Common myeloid progenitor, CD34-positive (primary cell): ENCODE data around the gene CDK14.

ENCODE experiments used
- CTCF ChIA-PET: fragments of 350-600 bp; sonication (Branson Sonifier 250); formaldehyde crosslinking; loops from one replicate; lab custom pipeline; 2021; ENCODE audit warnings: antibody characterized with exemption; lab: Charles Lee
- POLR2A ChIA-PET: fragments of 350-600 bp; sonication (Branson Sonifier 250); formaldehyde crosslinking; loops from one replicate; lab custom pipeline; 2021; ENCODE audit warnings: antibody characterized with exemption; lab: Charles Lee
- DNase-seq, 3 donors: peaks; one replicate each; pipeline versions ENCODE4 v3.0.0 to v3.0.0-alpha.2; 2013
- H3K27ac ChIP-seq, 2 experiments: 1 replicate in 1 of 2; 2 replicates in 1 of 2; pipeline ENCODE4 v1.7.0; 2013; ENCODE audit warnings: inconsistent platforms in 2 of 2, low read length in 2 of 2, mild to moderate bottlenecking in 2 of 2, low read depth in 1 of 2, moderate library complexity in 1 of 2; ENCODE audit not compliant: severe bottlenecking in 2 of 2, insufficient read depth in 1 of 2, poor library complexity in 1 of 2
- H3K27me3 ChIP-seq, 5 experiments: replicated peaks in 2 of 5; 1 replicate in 3 of 5; 2 replicates in 2 of 5; pipeline versions ENCODE4 v1.6.1 to v1.7.0; 2013; ENCODE audit warnings: low read length in 4 of 5, mild to moderate bottlenecking in 2 of 5, moderate library complexity in 2 of 5, inconsistent platforms in 1 of 5; ENCODE audit not compliant: insufficient read depth in 5 of 5, control insufficient read depth in 4 of 5
- H3K36me3 ChIP-seq, 4 experiments: 1 replicate in 2 of 4; 2 replicates in 2 of 4; pipeline versions ENCODE4 v1.6.1 to v1.7.0; 2013; ENCODE audit warnings: low read length in 3 of 4, control low read depth in 1 of 4, mild to moderate bottlenecking in 1 of 4; ENCODE audit not compliant: control insufficient read depth in 4 of 4, insufficient read depth in 4 of 4
- H3K4me1 ChIP-seq, 4 experiments: 1 replicate in 3 of 4; 2 replicates in 1 of 4; pipeline versions ENCODE4 v1.6.1 to v1.7.1; 2013; ENCODE audit warnings: low read length in 3 of 4, mild to moderate bottlenecking in 3 of 4, control low read depth in 1 of 4, inconsistent platforms in 1 of 4, moderate library complexity in 1 of 4; ENCODE audit not compliant: control insufficient read depth in 4 of 4, insufficient read depth in 4 of 4; ENCODE audit errors: control extremely low read depth in 1 of 4
- H3K4me3 ChIP-seq, 7 experiments: 1 replicate in 4 of 7; 2 replicates in 3 of 7; pipeline versions ENCODE4 v1.5.1 to v1.7.0; 2013; ENCODE audit warnings: mild to moderate bottlenecking in 7 of 7, low read length in 6 of 7, moderate library complexity in 6 of 7, inconsistent platforms in 2 of 7, low read depth in 2 of 7, control low read depth in 1 of 7; ENCODE audit not compliant: insufficient read depth in 4 of 7, control insufficient read depth in 1 of 7; ENCODE audit errors: extremely low read depth in 1 of 7
- H3K9me3 ChIP-seq, 5 experiments: 1 replicate in 4 of 5; 2 replicates in 1 of 5; pipeline versions ENCODE4 v1.6.1 to v1.7.1; 2013; ENCODE audit warnings: low read length in 4 of 5, mild to moderate bottlenecking in 2 of 5, inconsistent platforms in 1 of 5, low read depth in 1 of 5, moderate library complexity in 1 of 5; ENCODE audit not compliant: control insufficient read depth in 4 of 5, insufficient read depth in 2 of 5; ENCODE audit errors: control extremely low read depth in 1 of 5
- WGBS: methylation state at CpG from one replicate; pipeline ENCODE4 v1.1.5; 2013; ENCODE audit not compliant: insufficient coverage; 5-methylcytosine and 5-hydroxymethylcytosine counted together

CDK14 gene

DNA sequence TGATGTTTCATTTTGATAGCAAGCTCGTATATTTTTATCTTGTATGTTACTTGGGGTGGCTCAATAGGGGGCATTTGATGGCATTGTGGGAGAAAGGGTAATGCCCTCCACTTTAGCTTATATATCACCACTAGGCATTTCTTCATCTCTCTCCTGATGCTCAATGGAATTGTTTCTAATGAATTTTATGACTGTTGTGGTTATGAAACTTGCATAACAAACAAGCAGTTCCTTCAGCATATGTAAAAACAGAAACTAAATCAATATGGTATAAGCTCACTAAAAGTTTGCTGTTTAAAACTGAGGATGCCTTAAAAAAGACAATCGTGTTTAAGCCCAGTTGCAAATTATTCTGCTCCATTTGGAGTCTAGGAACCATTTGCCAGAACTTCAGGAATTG is 75.5 kb downstream of the CDK14 start:
- CTCF ChIA-PET: no interaction called here

DNA sequence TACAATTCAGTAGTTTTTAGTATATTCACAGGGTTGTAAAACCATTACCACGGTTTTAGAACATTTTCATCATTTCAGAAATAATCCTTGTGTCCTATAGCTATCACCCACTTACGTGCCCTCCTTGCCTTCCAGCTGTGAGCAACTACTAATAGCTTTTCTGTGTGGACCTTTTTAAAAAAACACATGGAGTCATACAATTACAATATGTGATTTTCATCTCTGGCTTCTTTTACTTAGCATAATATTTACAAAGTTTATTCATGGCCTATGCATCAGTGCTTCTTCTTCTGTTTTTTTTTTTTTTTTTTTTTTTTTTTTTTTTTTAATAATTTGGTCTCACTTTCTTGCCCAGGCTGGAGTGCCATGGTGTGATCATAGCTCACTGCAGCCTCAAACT is 76.1 kb downstream of the CDK14 start:
- Histone ChIP-seq H3K9me3 (peaks cover 0 to 3% (median 0%) of the 10 kb centered on the region in 5 experiments), H3K36me3 (no peaks in the 10 kb centered on the region), H3K27ac (no peak overlapping the region), H3K4me1 (no peaks in the 10 kb centered on the region), H3K4me3 (no peak overlapping the region), H3K27me3 (no peaks in the 10 kb centered on the region)
- WGBS: 100% methylated on average over 1 of the region's 2 CpGs
- POLR2A ChIA-PET: no interaction called here
- no peak for DNase-seq
- CTCF ChIA-PET: no interaction called here

More for the DNA sequence above, 75.5 kb downstream of the CDK14 start:
- no peaks in the 10 kb centered on the region for H3K36me3 ChIP-seq
- no peaks in the 10 kb centered on the region for H3K4me1 ChIP-seq
- H3K9me3 ChIP-seq: peaks cover 0 to 3% (median 0%) of the 10 kb centered on the region in 5 experiments
- POLR2A ChIA-PET: no interaction called here
- no peak overlapping the region for H3K27ac ChIP-seq
- no peaks in the 10 kb centered on the region for H3K27me3 ChIP-seq
- DNase-seq: no peak
- WGBS: 89% methylated on average over 1 of the region's 2 CpGs
- no peak overlapping the region for H3K4me3 ChIP-seq

DNA sequence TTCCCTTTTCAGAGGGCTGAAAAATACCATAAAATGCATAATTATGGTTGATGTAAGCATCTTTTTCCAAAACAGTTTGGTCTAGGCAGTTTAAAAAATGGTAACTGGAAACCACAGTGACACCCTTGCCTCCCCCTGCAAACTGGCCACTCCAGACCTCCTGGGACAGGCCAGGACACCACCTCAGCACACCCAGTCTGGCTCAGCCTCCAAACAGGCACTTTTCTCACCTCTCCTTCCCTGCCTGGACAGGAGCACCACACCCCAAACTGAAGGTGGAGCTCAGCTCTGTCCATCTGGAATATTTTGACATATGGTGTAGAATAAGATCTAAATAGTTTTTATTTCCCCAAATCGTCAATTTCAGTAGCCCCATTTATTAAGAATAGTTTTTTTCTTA is 78.5 kb downstream of the CDK14 start:
- CTCF ChIA-PET: no interaction called here

DNA sequence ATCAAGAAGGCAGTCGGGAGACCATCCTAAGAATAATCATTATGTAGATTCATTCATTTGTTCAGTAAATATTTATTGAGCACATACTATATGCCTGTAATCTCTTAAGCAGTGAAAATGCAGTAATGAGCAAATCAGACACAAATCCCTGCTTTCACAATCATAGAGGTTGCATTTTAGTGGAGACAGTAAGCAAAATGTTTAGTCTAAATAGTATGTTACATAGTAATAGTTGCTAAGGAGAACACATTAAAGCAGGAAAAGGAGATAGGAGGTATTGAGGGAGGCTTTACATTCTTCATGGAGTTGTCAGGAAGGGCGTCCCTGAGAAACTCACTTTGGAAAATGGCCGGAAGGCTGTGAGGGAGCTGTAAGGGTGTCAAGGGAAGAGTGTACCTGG is 79.9 kb downstream of the CDK14 start:
- Histone ChIP-seq H3K27me3 (peaks cover 0 to 2% (median 0%) of the 10 kb centered on the region in 5 experiments), H3K4me3 (no peak overlapping the region), H3K27ac (no peak overlapping the region), H3K36me3 (no peaks in the 10 kb centered on the region), H3K9me3 (no peaks in the 10 kb centered on the region), H3K4me1 (no peaks in the 10 kb centered on the region)
- no peak for DNase-seq
- CTCF ChIA-PET: no interaction called here
- POLR2A ChIA-PET: no interaction called here
- WGBS: 100% methylated on average over 2 of the region's 3 CpGs

More for the DNA sequence above, 78.5 kb downstream of the CDK14 start:
- Histone ChIP-seq H3K36me3 (no peaks in the 10 kb centered on the region), H3K27me3 (peaks cover 0 to 2% (median 0%) of the 10 kb centered on the region in 5 experiments), H3K27ac (no peak overlapping the region), H3K4me3 (no peak overlapping the region), H3K9me3 (peaks cover 0 to 3% (median 0%) of the 10 kb centered on the region in 5 experiments), H3K4me1 (no peaks in the 10 kb centered on the region)
- WGBS: no CpG with 5 or more reads among the region's 1 CpG
- DNase-seq: no peak
- POLR2A ChIA-PET: no interaction called here

DNA sequence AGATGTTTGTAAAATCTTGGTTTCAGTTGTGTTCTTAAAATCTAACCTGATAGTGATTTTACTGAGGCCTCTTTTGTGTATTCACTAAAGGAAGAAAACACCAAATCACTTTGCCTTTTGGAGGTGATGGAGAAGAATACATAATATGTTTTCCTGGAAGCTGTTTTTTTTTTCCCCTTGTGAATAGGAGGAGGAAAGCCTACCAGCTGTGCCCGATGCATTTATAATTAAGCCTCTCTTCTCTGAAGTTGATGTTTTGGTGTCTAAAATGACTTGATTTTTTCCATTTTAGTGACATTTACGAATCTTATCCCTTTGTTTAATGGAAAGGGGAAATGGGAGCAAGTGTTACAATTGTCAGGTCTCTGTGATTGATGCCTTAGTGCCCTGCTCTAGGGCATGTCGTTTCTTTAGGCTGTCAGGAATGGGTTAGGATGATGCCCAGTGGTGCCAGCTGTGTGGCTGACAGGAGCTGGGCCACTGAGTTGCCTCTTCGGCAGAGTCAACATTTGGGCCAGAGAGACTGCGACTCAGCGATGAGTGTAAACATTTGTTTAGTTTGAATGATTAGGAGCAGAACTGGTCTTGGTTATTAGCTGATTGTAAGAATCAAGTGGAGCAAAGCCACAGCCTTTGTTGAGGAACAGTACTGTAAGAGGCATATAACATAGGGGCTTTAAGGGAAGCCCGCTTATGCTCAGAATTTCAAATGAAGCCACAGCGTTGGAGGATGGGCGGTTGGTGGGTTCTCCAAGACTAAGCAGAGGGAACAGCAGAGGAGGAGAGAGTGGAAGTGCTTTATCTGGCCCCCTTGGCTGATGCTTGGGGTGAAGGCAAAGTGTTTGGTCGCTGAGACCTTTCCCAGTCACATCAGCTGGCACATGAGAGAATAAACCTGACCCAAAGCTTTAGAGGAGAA is 81.6 kb downstream of the CDK14 start:
- ChIA-PET CTCF (no interaction called here), POLR2A (no interaction called here)
- Histone ChIP-seq H3K9me3 (no peaks in the 10 kb centered on the region), H3K27ac (no peak overlapping the region), H3K4me1 (no peaks in the 10 kb centered on the region), H3K4me3 (no peak overlapping the region), H3K36me3 (no peaks in the 10 kb centered on the region), H3K27me3 (peaks cover 0 to 2% (median 0%) of the 10 kb centered on the region in 5 experiments)
- no peak for DNase-seq
- WGBS: 81% methylated on average over 7 of the region's 10 CpGs

DNA sequence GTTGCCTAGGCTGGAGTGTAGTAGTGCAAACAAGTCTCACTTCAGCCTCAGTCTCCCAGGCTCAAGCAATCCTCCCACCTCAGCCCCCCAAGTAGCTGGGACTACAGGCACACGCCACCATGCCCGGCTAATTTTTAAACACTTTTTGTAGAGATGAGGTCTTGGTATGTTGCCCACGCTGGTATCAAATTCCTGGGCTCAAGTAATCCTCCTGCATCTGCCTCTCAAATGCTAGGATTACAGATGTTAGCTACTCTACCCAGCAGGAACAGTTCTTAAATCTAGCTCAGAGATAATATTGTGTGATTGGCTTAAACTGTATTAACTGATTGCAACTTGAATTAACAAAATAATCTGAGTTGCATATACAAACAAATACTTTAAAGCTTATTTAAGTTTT is 82.9 kb downstream of the CDK14 start:
- no peak for DNase-seq
- H3K4me3 ChIP-seq: no peak overlapping the region
- CTCF ChIA-PET: interaction anchor here (1.0 kb wide), 1 partner anchor 17 kb away, joined by 3 read pairs; no protein-coding TSS in a partner anchor
- POLR2A ChIA-PET: interaction anchor here (0.7 kb wide), 1 partner anchor 11 kb away, joined by 3 read pairs; no protein-coding TSS in a partner anchor
- no CpG with 5 or more reads among the region's 3 CpGs for WGBS
- peaks cover 0 to 2% (median 0%) of the 10 kb centered on the region in 5 experiments for H3K27me3 ChIP-seq
- H3K4me1 ChIP-seq: no peaks in the 10 kb centered on the region
- no peaks in the 10 kb centered on the region for H3K36me3 ChIP-seq
- no peaks in the 10 kb centered on the region for H3K9me3 ChIP-seq
- H3K27ac ChIP-seq: no peak overlapping the region

DNA sequence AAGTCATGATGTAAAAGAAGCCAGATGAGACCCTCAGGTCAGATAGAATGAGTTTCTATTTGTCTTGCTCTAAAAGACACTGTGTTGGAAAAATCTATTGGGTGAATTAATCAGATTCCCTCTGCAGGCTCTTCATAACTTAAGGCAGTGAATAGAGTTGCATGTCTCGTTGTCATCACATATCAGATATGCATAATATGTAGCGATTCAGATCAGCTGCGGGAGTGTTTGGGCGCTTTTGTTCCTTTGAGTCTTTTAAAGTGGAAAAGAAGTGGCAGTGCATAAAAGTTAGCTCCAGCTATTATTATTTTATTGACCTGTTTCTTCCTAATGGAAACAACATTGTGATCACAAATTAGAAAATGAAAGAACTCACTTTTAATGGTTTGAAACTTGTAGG is 84.4 kb downstream of the CDK14 start:
- CTCF ChIA-PET: interaction anchor here (1.2 kb wide), 1 partner anchor 12 kb away, joined by 4 read pairs; no protein-coding TSS in a partner anchor

More for the DNA sequence above, 84.4 kb downstream of the CDK14 start:
- no peak for DNase-seq
- H3K9me3 ChIP-seq: no peaks in the 10 kb centered on the region
- H3K4me3 ChIP-seq: no peak overlapping the region
- no peak overlapping the region for H3K27ac ChIP-seq
- no peaks in the 10 kb centered on the region for H3K36me3 ChIP-seq
- no peaks in the 10 kb centered on the region for H3K4me1 ChIP-seq
- peaks cover 0 to 2% (median 0%) of the 10 kb centered on the region in 5 experiments for H3K27me3 ChIP-seq
- WGBS: no CpG with 5 or more reads among the region's 4 CpGs
- POLR2A ChIA-PET: no interaction called here
